ENCODE results near the gene NARS2.

Gene NARS2

GRCh38 chr11:78459738-78460137 lies 114.9 kb downstream of the NARS2 start:
- DNase-seq (ENCODE audit: low read depth, low spot score), result no peak
- no peak overlapping the region for H3K4me3 ChIP-seq (ENCODE audit: low read length)

- H3K4me3 ChIP-seq (ENCODE audit: low read length), result no peak overlapping the region
- no peak for DNase-seq (ENCODE audit: low read depth, low spot score)
Observed at GRCh38 chr11:78457448-78457847, 117.2 kb downstream of the NARS2 start.

GRCh38 chr11:78453140-78453935 lies 121.3 kb downstream of the NARS2 start:
- peak; percentile 47 for DNase-seq (ENCODE audit: low read depth, low spot score)
- no peak overlapping the region for H3K4me3 ChIP-seq (ENCODE audit: low read length)

- no peak for DNase-seq (ENCODE audit: low read depth, low spot score)
- no peak overlapping the region for H3K4me3 ChIP-seq (ENCODE audit: low read length)
Observed at GRCh38 chr11:78451371-78452150, 123.1 kb downstream of the NARS2 start.

- no peak for DNase-seq (ENCODE audit: low read depth, low spot score)
Observed at GRCh38 chr11:78450866-78451265, 123.8 kb downstream of the NARS2 start.

GRCh38 chr11:78449866-78450265 lies 124.8 kb downstream of the NARS2 start:
- no peak for DNase-seq (ENCODE audit: low read depth, low spot score)
- no peak overlapping the region for H3K4me3 ChIP-seq (ENCODE audit: low read length)

More at GRCh38 chr11:78450866-78451265, 123.8 kb downstream of the NARS2 start:
- H3K4me3 ChIP-seq (ENCODE audit: low read length), result no peak overlapping the region

- no peak for DNase-seq (ENCODE audit: low read depth, low spot score)
- no peak overlapping the region for H3K4me3 ChIP-seq (ENCODE audit: low read length)
Observed at GRCh38 chr11:78446210-78446609, 128.5 kb downstream of the NARS2 start.

- no peak overlapping the region for H3K4me3 ChIP-seq (ENCODE audit: low read length)
- no peak for DNase-seq (ENCODE audit: low read depth, low spot score)
Observed at GRCh38 chr11:78444726-78445125, 129.9 kb downstream of the NARS2 start.

- H3K4me3 ChIP-seq (ENCODE audit: low read length), result no peak overlapping the region
- no peak for DNase-seq (ENCODE audit: low read depth, low spot score)
Observed at GRCh38 chr11:78441956-78442355, 132.7 kb downstream of the NARS2 start.

- no peak for DNase-seq (ENCODE audit: low read depth, low spot score)
- H3K4me3 ChIP-seq (ENCODE audit: low read length), result no peak overlapping the region
Observed at GRCh38 chr11:78438298-78438975, 136.2 kb downstream of the NARS2 start.

- no peak for DNase-seq (ENCODE audit: low read depth, low spot score)
- H3K4me3 ChIP-seq (ENCODE audit: low read length), result no peak overlapping the region
Observed at GRCh38 chr11:78432956-78433355, 141.7 kb downstream of the NARS2 start.

- DNase-seq (ENCODE audit: low read depth, low spot score), result no peak
- H3K4me3 ChIP-seq (ENCODE audit: low read length), result no peak overlapping the region
Observed at GRCh38 chr11:78432058-78432515, 142.6 kb downstream of the NARS2 start.

GRCh38 chr11:78429660-78430059 lies 145.0 kb downstream of the NARS2 start:
- no peak for DNase-seq (ENCODE audit: low read depth, low spot score)
- no peak overlapping the region for H3K4me3 ChIP-seq (ENCODE audit: low read length)

- DNase-seq (ENCODE audit: low read depth, low spot score), result no peak
Observed at GRCh38 chr11:78429209-78429608, 145.5 kb downstream of the NARS2 start.

GRCh38 chr11:78428773-78429172 lies 145.9 kb downstream of the NARS2 start:
- no peak for DNase-seq (ENCODE audit: low read depth, low spot score)
- no peak overlapping the region for H3K4me3 ChIP-seq (ENCODE audit: low read length)

More at GRCh38 chr11:78429209-78429608, 145.5 kb downstream of the NARS2 start:
- no peak overlapping the region for H3K4me3 ChIP-seq (ENCODE audit: low read length)

- no peak for DNase-seq (ENCODE audit: low read depth, low spot score)
- no peak overlapping the region for H3K4me3 ChIP-seq (ENCODE audit: low read length)
Observed at GRCh38 chr11:78428266-78428636, 146.4 kb downstream of the NARS2 start.

GRCh38 chr11:78427615-78428265 lies 146.9 kb downstream of the NARS2 start:
- no peak overlapping the region for H3K4me3 ChIP-seq (ENCODE audit: low read length)
- DNase-seq (ENCODE audit: low read depth, low spot score), result no peak

GRCh38 chr11:78426845-78427244 lies 147.8 kb downstream of the NARS2 start:
- no peak overlapping the region for H3K4me3 ChIP-seq (ENCODE audit: low read length)

GRCh38 chr11:78425399-78426070 lies 149.1 kb downstream of the NARS2 start:
- no peak for DNase-seq (ENCODE audit: low read depth, low spot score)
- H3K4me3 ChIP-seq (ENCODE audit: low read length), result no peak overlapping the region

More at GRCh38 chr11:78426845-78427244, 147.8 kb downstream of the NARS2 start:
- DNase-seq (ENCODE audit: low read depth, low spot score), result no peak

Data from Jurkat, Clone E6-1 (cell line).